GM12864 (cell line): ENCODE data around the gene TMTC2.

Source experiments
- DNase-seq: peaks from one replicate; pipeline ENCODE4 v3.0.0-alpha.2; 2011; ENCODE audit warnings: low read depth
- H3K4me3 ChIP-seq: 2 replicates; pipeline ENCODE4 v1.5.1; 2011; ENCODE audit warnings: mild to moderate bottlenecking, low read depth, low read length, control low read depth
- CTCF ChIP-seq: IDR thresholded peaks from 2 replicates; pipeline ENCODE4 v1.5.1; 2011; ENCODE audit warnings: low read depth, mild to moderate bottlenecking, moderate library complexity, low read length, control low read depth, inconsistent platforms; ENCODE audit errors: missing control alignments

The TMTC2 gene

GRCh38 chr12:82650627-82651337 lies 35.9 kb upstream of the TMTC2 start:
- peak; percentile 30 for DNase-seq
- TF ChIP-seq CTCF: no peak
- no peak overlapping the region for H3K4me3 ChIP-seq

DNA sequence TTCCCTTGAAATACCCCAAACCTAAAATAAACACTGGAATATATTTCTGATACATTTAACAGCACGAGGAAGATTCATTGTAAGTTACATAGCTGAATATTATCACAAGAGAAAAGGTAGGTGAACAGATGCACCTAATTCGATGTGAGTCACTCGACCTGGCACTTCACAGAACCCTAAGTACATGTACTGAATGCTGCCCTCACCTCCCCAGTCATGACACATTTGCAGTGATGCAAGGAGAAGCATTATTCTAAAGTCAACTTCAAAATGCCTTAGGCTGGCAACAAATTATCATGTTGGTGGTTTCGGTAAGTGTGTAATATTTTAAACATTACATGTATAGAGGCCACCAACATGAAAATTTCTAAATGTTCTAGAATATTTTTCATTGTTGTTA lies 35.2 kb upstream of the TMTC2 start:
- no peak for DNase-seq
- no peak for TF ChIP-seq CTCF
- no peak overlapping the region for H3K4me3 ChIP-seq

GRCh38 chr12:82652071-82652470 lies 34.6 kb upstream of the TMTC2 start:
- H3K4me3 ChIP-seq: no peak overlapping the region
- no peak for TF ChIP-seq CTCF
- DNase-seq: no peak

DNA sequence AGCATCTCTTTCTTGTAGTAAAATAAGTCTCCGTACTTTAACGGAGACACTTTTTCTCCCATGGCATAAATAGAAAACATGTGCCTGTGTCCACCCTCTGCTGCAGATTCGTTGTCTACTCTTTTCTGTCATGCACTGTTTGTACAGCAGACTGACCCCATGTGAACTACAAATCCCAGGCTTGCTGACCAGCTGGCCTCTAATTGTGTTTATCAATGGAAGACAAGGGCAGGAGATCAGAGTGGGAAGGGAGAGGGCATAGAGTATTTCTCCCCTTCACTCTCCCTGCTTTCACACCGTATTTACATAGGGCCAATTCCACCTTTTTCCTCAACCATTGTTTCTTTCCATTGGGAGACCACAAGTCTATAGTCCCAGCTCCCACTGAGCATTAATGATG lies 31.0 kb upstream of the TMTC2 start:
- H3K4me3 ChIP-seq: no peak overlapping the region
- no peak for DNase-seq
- no peak for TF ChIP-seq CTCF

GRCh38 chr12:82659343-82660207 lies 27.1 kb upstream of the TMTC2 start:
- DNase-seq: no peak
- H3K4me3 ChIP-seq: no peak overlapping the region
- no peak for TF ChIP-seq CTCF

DNA sequence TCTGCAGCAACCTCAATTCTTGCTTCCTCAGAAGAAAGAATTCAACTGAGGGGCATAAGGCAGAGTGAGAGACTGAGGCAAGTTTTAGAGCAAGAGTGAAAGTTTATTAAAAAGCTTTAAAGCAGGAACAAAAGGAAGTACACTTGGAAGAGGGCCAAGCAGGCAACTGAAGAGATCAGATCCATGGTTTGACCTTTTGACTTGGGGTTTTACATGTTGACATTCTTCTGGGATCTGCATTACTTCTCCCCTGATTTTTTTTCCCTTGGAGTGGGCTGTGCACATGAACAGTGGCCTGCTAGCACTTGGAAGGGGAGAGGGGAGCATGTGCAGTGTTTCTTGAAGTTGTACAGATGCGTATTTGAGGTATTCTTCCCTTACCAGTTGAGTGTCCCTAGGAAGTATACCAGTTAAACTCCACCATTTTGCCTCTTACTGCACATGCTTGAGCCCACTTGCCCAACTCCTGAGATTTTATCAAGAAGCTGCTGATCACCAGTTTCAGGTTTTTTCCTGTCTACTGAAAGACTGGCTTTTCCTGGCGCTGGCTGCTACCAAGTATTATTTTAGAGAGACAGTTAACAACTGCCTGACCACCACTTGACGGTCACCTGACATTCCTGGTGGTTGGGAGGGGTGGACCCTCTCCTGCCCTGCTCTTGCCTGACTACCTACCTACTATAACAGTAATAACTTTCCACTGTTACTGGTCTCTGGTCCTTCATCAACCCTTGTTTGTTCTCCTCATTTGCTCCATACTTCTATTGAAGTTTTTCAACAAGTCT lies 26.0 kb upstream of the TMTC2 start:
- no peak for TF ChIP-seq CTCF
- no peak for DNase-seq
- H3K4me3 ChIP-seq: no peak overlapping the region
